ENCODE data around the gene NAA80. TPM values are rescaled to one million over a fixed set of nuclear protein-coding genes. Genes with fewer than 3 reads are reported as not detected.
A peak's percentile ranks its signal among the peaks of the same experiment; 100 is the strongest.

Gene NAA80
- polyA plus RNA-seq, 3 donors = 2.3 to 21.3 (median 4.6) TPM

DNA sequence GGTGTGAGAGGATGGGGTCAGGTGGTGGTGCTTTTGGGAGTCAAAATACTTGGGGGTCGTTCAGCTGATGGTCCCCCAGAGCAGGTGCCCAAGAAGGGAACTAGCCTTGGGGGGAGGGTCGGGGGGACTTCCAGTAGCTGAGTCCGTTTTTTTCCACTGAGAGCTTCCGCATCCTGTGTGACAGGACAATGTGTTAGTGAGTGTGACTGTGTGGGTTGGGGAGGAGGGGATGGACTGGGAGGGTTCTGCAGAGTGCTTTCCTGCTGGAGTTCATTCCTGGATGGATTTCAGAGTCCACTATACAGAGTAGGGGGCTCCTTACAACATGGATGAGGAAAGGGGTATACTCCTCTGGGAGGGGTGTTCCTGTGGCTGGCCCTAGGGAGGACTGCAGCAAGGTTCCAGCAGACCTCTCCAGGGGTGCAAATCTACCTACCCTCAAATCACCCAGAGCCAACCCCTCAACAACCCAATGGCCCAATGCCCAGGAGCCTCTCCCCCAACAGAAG, 23.9 kb upstream of the NAA80 start:
- Histone ChIP-seq H3K9ac (ENCODE audit: insufficient read depth, low read length, poor library complexity, severe bottlenecking) (peak overlapping the region; percentile 38), H3K9me3 (replicated peaks in 1 of 2; ENCODE audit: control insufficient read depth in 1 of 2, insufficient read depth in 1 of 2, low read length in 2 of 2) (no peaks in the 10 kb centered on the region), H3K4me1 (ENCODE audit: control insufficient read depth in 1 of 2, insufficient read depth in 2 of 2, low read length in 2 of 2) (peaks cover 82 to 92% of the 10 kb centered on the region in 2 donors), H3K4me2 (replicated peaks; ENCODE audit: extremely low read depth, low read length, poor library complexity, severe bottlenecking) (peak overlapping the region; percentile 87), H3K27ac (ENCODE audit: low read depth in 1 of 2, low read length in 2 of 2) (peak overlapping the region; percentile 77 to 97), H4K20me1 (ENCODE audit: insufficient read depth, low read length) (peaks cover 14% of the 10 kb centered on the region), H3K27me3 (ENCODE audit: control insufficient read depth in 2 of 2, insufficient read depth in 2 of 2, low read length in 2 of 2) (no peaks in the 10 kb centered on the region), H2AFZ (ENCODE audit: insufficient read depth, low read depth, low read length, poor library complexity, severe bottlenecking) (no peak overlapping the region), H3K36me3 (replicated peaks in 1 of 2; ENCODE audit: control insufficient read depth in 1 of 2, insufficient read depth in 2 of 2, low read length in 2 of 2) (peaks cover 0 to 14% of the 10 kb centered on the region in 2 donors), H3K4me3 (replicated peaks in 1 of 3; ENCODE audit: low read depth in 2 of 3, low read length in 3 of 3) (peak overlapping the region in 1 of 3 experiments; percentile 90), H3K79me2 (ENCODE audit: insufficient read depth, low read length) (peaks cover 42% of the 10 kb centered on the region)
- Mint-ChIP-seq H3K4me1 (peaks cover 81% of the 10 kb centered on the region), H3K9me3 (no peaks in the 10 kb centered on the region), H3K27me3 (ENCODE audit: low read depth in 3 of 3) (peaks cover 0 to 4% (median 2%) of the 10 kb centered on the region in 3 donors), H3K27ac (peak overlapping the region; percentile 84 to 99 (median 89)), H3K4me3 (peak overlapping the region; percentile 43 to 73), H3K36me3 (peaks cover 9 to 33% of the 10 kb centered on the region in 2 donors)
- peak; percentile 47 to 73 (median 60) for DNase-seq
- TF ChIP-seq, protein P1, sequence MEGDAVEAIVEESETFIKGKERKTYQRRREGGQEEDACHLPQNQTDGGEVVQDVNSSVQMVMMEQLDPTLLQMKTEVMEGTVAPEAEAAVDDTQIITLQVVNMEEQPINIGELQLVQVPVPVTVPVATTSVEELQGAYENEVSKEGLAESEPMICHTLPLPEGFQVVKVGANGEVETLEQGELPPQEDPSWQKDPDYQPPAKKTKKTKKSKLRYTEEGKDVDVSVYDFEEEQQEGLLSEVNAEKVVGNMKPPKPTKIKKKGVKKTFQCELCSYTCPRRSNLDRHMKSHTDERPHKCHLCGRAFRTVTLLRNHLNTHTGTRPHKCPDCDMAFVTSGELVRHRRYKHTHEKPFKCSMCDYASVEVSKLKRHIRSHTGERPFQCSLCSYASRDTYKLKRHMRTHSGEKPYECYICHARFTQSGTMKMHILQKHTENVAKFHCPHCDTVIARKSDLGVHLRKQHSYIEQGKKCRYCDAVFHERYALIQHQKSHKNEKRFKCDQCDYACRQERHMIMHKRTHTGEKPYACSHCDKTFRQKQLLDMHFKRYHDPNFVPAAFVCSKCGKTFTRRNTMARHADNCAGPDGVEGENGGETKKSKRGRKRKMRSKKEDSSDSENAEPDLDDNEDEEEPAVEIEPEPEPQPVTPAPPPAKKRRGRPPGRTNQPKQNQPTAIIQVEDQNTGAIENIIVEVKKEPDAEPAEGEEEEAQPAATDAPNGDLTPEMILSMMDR (IDR thresholded peaks at IDR 0.05) = no peak
- WGBS (ENCODE audit: insufficient coverage) = 24% methylated on average over 4 of the region's 4 CpGs
- intact Hi-C loops (cut with micrococcal nuclease) = no loop called here

DNA sequence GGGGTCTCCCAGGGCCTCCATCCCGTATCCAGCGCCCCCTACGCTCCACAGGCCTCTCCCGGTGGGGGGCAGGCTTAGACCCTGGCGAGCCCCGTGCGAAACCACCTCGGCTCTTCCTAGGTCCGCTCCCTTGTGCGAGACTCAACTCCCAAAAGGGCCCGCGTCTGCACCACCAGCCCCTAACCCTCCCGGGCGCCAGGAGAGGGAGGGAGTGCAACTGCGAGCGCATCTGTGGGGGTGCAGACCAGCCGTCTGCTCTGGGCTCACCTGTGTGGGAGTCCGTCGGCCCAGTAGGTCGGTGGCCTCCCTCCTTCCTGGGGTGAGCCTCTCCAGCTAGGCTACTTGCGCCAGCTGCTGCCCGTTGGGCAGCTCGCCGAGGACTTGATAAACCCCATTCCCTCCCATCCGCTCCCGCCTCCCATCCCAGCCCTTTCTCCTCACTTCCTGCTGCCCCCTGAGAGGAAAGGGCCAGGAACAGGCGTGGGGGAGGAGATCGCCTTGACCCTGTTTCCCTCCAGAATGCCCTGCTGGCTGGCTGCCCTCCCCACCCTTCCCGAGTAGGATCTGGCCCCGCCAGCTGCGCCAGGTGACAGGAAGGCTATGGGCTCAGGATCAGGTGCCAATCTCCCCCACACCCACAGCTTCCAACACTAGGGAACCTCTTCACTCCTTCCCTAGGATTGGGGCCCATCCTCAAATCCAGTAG, 23.3 kb upstream of the NAA80 start, which contains the start of gene HYAL2:
TSS of gene HYAL2 (minus strand) at position 360 of the 706 bp plus-strand sequence. CDS start 2,256 bp downstream, outside the sequence.
- no peaks in the 10 kb centered on the region for H3K9me3 Mint-ChIP-seq
- H3K27me3 Mint-ChIP-seq (ENCODE audit: low read depth in 3 of 3) = peaks cover 0 to 4% (median 2%) of the 10 kb centered on the region in 3 donors
- peaks cover 84% of the 10 kb centered on the region for H3K4me1 Mint-ChIP-seq
- Histone ChIP-seq H3K9me3 (replicated peaks in 1 of 2; ENCODE audit: control insufficient read depth in 1 of 2, insufficient read depth in 1 of 2, low read length in 2 of 2) (no peaks in the 10 kb centered on the region), H3K27me3 (ENCODE audit: control insufficient read depth in 2 of 2, insufficient read depth in 2 of 2, low read length in 2 of 2) (no peaks in the 10 kb centered on the region), H3K9ac (ENCODE audit: insufficient read depth, low read length, poor library complexity, severe bottlenecking) (peak within 1 kb of the TSS; percentile 90), H3K79me2 (ENCODE audit: insufficient read depth, low read length) (peaks cover 42% of the 10 kb centered on the region), H3K36me3 (replicated peaks in 1 of 2; ENCODE audit: control insufficient read depth in 1 of 2, insufficient read depth in 2 of 2, low read length in 2 of 2) (peaks cover 0 to 15% of the 10 kb centered on the region in 2 donors), H3K27ac (ENCODE audit: low read depth in 1 of 2, low read length in 2 of 2) (peak within 1 kb of the TSS; percentile 77 to 97), H3K4me1 (ENCODE audit: control insufficient read depth in 1 of 2, insufficient read depth in 2 of 2, low read length in 2 of 2) (peaks cover 86 to 94% of the 10 kb centered on the region in 2 donors), H3K4me2 (replicated peaks; ENCODE audit: extremely low read depth, low read length, poor library complexity, severe bottlenecking) (peak within 1 kb of the TSS; percentile 87), H3K4me3 (replicated peaks in 1 of 3; ENCODE audit: low read depth in 2 of 3, low read length in 3 of 3) (peak within 1 kb of the TSS; percentile 60 to 90 (median 77)), H4K20me1 (ENCODE audit: insufficient read depth, low read length) (peaks cover 11% of the 10 kb centered on the region), H2AFZ (ENCODE audit: insufficient read depth, low read depth, low read length, poor library complexity, severe bottlenecking) (peak within 1 kb of the TSS; percentile 86)
- intact Hi-C loops (cut with micrococcal nuclease) = no loop called here
- H3K27ac Mint-ChIP-seq = peak within 1 kb of the TSS; percentile 85 to 99 (median 97)
- TF ChIP-seq, protein P1 (IDR thresholded peaks at IDR 0.05) = no peak
- WGBS (ENCODE audit: insufficient coverage) = 73% methylated on average over 23 of the region's 31 CpGs
- H3K4me3 Mint-ChIP-seq = peak within 1 kb of the TSS; percentile 75 to 91
- H3K36me3 Mint-ChIP-seq = peaks cover 9 to 33% of the 10 kb centered on the region in 2 donors
- peak in 1 of 3 donors; percentile 4 for DNase-seq
